Stimulated activated naive B cell treated with anti-CD40 and anti-IgM and Interleukin-4, amounts not matched to agents 10 μg/mL and 1 μg/mL and 100 μg/mL, for 72 hours (primary cell): ENCODE measurements around the gene FUT3.
A peak's percentile ranks its signal among the peaks of the same experiment; 100 is the strongest.

Source experiments
- ATAC-seq, 2 donors: fragments of 150-1000 bp; cut with Tn5 transposase; replicated peaks; 2 replicates each; pipeline ENCODE4 v1.10.0; 2021; ENCODE audit warnings: moderate library complexity in 1 of 2
- DNase-seq: peaks from one replicate; pipeline ENCODE4 v3.0.0; 2021
- H3K27ac Mint-ChIP-seq: one replicate; pipeline ENCODE4 v1.8.0; 2022; ENCODE audit warnings: mild to moderate bottlenecking, mixed read lengths
- H3K27me3 Mint-ChIP-seq, 2 donors: one replicate each; pipeline ENCODE4 v1.8.0; 2022; ENCODE audit warnings: mixed read lengths in 2 of 2
- H3K36me3 Mint-ChIP-seq, 2 donors: one replicate each; pipeline ENCODE4 v1.8.0; 2022; ENCODE audit warnings: mixed read lengths in 2 of 2, mild to moderate bottlenecking in 1 of 2
- H3K4me1 Mint-ChIP-seq, 2 donors: one replicate each; pipeline ENCODE4 v1.8.0; 2022; ENCODE audit warnings: mixed read lengths in 2 of 2, mild to moderate bottlenecking in 1 of 2
- H3K4me3 Mint-ChIP-seq, 2 donors: one replicate each; pipeline ENCODE4 v1.8.0; 2022; ENCODE audit warnings: mild to moderate bottlenecking in 2 of 2, mixed read lengths in 2 of 2, moderate library complexity in 1 of 2
- H3K9me3 Mint-ChIP-seq, 2 donors: one replicate each; pipeline ENCODE4 v1.8.0; 2022; ENCODE audit warnings: mixed read lengths in 2 of 2, mild to moderate bottlenecking in 1 of 2

The FUT3 gene

DNA sequence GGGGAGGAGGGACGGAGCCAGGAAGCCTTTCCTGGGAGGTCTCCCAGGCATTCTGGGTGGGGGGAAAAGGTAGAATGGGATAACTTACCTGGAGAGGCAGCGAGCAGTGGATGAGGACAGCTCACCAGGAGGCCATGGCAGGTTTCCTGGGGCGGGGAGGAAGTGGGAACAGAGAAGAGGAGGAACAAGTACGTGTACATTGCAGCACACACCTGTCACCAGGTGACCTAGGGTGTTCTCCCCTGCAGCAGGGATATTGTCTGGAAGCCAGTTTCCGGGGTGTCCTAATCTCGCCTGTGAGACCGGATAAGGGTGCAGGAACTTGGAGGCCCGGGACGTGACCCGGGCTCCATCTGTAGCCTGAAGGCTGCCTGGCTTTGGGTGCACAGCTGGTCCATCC, at the start of gene FUT3:
FUT3 (minus strand) TSS at position 148 of the 400 bp plus-strand sequence.
- DNase-seq = no peak
- H3K4me3 Mint-ChIP-seq = no peak within 1 kb of the TSS
- no peaks in the 10 kb centered on the region for H3K4me1 Mint-ChIP-seq
- no peaks in the 10 kb centered on the region for H3K36me3 Mint-ChIP-seq
- no peak for ATAC-seq
- no peak within 1 kb of the TSS for H3K27ac Mint-ChIP-seq
- H3K9me3 Mint-ChIP-seq = no peaks in the 10 kb centered on the region
- peaks cover 6 to 7% of the 10 kb centered on the region in 2 donors for H3K27me3 Mint-ChIP-seq

DNA sequence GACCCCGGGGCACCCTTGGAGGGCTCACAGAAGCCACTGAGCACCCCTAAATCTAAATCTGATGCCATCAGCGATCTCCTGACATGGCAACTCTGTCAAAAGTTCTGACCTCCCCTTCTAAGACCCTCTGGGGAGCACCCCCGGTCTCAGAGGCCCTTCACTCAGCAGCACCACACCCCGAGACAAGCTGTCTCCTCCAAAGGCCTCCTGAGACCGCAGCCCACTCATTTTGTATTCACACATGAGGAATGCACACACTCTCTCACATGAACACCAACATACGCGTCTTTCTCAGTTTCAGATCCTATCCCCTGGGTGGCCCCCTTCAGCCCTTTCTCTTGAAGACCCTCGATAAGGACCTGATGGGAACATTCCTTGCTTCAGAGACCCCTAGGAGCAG, 49.7 kb upstream of the FUT3 start:
- peaks cover 25 to 29% of the 10 kb centered on the region in 2 donors for H3K36me3 Mint-ChIP-seq
- no peak overlapping the region for H3K4me3 Mint-ChIP-seq
- H3K9me3 Mint-ChIP-seq = no peaks in the 10 kb centered on the region
- no peak for DNase-seq
- ATAC-seq = no peak
- H3K4me1 Mint-ChIP-seq = peaks cover 20 to 50% of the 10 kb centered on the region in 2 donors
- H3K27me3 Mint-ChIP-seq = no peaks in the 10 kb centered on the region
- peak overlapping the region; percentile 69 for H3K27ac Mint-ChIP-seq

DNA sequence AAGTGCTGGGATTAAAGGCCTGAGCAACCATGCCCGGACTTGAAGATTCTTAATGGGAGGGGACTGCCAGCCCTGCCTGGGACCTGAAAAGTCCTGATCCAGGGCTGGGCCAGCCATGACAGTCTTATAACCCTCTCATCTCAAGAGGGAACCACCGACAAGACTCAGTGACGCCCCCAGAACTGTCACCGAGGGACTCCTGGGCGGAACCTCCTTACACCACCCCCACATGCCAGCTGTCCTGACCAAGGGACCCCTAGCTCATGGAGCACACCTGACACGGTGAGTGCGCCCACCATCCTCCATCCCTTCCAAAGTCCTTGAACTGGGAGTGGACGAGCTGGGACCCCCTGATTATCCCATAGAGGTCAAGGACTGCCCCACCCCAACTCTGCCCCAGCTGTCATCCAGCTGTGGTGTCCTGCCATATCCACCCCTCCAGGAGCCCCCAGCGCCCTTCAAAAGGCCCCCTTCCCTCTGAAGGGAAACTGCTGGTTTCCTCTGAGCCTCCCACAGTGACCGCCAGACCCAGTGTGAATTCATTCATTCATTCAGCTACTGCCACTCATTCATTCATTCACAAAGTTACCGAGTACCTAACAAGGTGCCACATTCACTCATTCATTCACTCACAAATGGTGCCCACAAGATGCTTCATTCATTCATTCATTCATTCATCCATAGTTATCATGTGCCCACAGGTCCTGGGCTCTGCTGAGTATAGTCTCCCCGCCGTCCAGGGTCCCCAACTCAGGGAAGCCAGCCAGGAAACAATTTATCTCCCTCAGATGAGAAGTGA, 48.7 kb upstream of the FUT3 start:
- H3K27me3 Mint-ChIP-seq = no peaks in the 10 kb centered on the region
- peaks cover 33 to 34% of the 10 kb centered on the region in 2 donors for H3K36me3 Mint-ChIP-seq
- DNase-seq = no peak
- no peak overlapping the region for H3K4me3 Mint-ChIP-seq
- ATAC-seq = no peak
- peaks cover 22 to 43% of the 10 kb centered on the region in 2 donors for H3K4me1 Mint-ChIP-seq
- H3K27ac Mint-ChIP-seq = no peak overlapping the region
- H3K9me3 Mint-ChIP-seq = no peaks in the 10 kb centered on the region

DNA sequence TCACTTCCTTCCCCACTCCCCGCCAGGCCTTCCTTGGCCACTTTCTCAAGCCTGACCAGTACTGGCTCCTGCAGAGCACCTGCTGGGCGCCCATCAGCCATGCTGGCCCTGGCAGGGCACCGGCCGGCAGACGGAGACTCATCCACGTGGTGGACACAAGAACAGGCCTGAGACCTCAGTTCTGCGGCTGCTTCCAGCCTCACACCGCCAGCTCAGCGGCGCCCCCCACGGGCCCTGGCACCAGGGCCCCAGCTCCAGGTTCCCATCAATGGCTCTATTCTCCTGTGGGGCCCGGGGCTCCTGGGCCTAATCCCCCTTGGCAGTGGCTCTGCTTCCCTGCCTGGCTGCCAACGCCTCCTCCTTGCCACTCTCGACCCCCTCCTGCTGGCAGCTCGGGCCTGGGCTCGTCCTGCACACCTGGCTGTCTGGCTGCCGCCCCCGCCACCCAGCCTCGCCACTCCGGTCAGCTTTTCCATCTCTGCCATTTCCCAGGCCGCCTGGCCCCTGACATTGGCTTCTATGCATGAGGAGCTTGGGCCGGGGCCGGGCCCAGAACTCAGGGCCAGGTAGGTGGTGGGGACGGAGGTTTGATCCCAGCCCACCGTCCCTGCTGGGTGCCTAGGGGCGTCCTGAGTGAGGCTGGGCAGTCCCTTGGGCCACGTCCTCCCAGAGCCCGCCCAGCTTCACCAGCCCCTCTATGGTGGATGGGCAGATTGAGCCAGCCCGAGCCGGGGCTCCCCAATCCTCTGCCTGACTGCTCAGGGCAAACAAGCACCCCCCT, 46.1 kb upstream of the FUT3 start:
- H3K4me3 Mint-ChIP-seq = no peak overlapping the region
- DNase-seq (no peak), ATAC-seq (no peak)
- peaks cover 28 to 30% of the 10 kb centered on the region in 2 donors for H3K36me3 Mint-ChIP-seq
- H3K4me1 Mint-ChIP-seq = peaks cover 15 to 32% of the 10 kb centered on the region in 2 donors
- H3K27ac Mint-ChIP-seq = no peak overlapping the region
- H3K27me3 Mint-ChIP-seq = peaks cover under 1 to 1% of the 10 kb centered on the region in 2 donors
- no peaks in the 10 kb centered on the region for H3K9me3 Mint-ChIP-seq

DNA sequence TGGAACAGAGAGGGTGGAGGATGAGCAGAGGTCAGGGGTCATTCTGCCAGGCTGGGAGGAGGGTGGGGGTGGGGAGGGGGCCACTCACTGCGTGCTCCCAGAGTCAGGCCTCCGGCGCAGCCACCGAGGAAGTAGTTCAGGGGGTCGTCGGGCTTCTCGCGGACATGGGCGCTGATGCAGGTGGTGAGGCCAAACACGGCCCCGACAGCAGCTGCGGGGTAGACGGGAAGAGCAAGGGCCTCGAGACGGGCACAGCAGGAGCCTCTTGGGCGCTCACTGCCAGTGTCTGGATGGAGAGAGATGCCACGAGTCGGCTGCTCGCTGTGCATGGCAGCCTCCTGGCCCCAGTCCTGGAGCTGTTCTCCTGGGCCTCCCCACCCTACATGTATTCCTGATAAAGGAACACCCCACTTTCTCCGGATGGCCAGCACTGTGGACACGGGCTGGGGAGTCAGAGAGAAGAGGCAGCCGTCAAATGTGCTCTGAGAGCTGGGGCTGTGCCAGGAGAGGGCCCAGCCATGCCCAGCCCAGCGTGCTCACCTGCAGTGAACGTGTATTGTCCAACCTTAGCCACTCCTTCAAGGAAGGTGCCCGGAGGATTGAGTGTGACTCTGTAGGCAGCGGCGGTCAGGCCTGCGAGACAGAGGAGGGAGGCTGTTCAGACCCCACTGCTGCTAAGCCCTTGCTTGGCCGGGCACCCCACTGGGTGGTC, 45.3 kb upstream of the FUT3 start:
- no peak overlapping the region for H3K27ac Mint-ChIP-seq
- H3K4me1 Mint-ChIP-seq = peaks cover 17 to 29% of the 10 kb centered on the region in 2 donors
- H3K9me3 Mint-ChIP-seq = no peaks in the 10 kb centered on the region
- no peak for DNase-seq
- peaks cover 28 to 31% of the 10 kb centered on the region in 2 donors for H3K36me3 Mint-ChIP-seq
- peaks cover 8 to 10% of the 10 kb centered on the region in 2 donors for H3K27me3 Mint-ChIP-seq
- ATAC-seq = no peak
- H3K4me3 Mint-ChIP-seq = no peak overlapping the region

DNA sequence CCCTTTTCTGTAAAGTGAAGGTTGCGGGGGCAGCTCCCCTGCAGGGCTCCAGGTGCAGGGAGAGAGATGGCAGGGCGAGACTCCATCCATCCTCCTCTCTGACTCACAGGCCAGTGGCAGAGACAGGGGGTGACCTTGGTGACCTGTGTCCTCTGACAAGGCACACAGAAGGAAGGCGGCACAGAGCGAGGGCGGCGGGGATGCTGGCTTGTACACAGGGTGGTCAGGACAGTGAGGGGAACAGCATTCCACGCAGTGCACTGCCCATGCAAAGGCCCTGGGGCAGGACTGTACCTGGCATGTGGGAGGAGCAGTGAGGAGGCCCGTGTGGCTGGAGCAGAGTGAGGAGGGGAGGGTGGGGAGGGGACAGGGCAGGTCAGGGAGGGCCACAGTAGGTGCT, 44.6 kb upstream of the FUT3 start:
- Mint-ChIP-seq H3K27me3 (peaks cover 8 to 11% of the 10 kb centered on the region in 2 donors), H3K27ac (no peak overlapping the region), H3K4me3 (no peak overlapping the region), H3K36me3 (peaks cover 23 to 28% of the 10 kb centered on the region in 2 donors), H3K4me1 (peaks cover 13 to 24% of the 10 kb centered on the region in 2 donors), H3K9me3 (no peaks in the 10 kb centered on the region)
- ATAC-seq (no peak), DNase-seq (no peak)

DNA sequence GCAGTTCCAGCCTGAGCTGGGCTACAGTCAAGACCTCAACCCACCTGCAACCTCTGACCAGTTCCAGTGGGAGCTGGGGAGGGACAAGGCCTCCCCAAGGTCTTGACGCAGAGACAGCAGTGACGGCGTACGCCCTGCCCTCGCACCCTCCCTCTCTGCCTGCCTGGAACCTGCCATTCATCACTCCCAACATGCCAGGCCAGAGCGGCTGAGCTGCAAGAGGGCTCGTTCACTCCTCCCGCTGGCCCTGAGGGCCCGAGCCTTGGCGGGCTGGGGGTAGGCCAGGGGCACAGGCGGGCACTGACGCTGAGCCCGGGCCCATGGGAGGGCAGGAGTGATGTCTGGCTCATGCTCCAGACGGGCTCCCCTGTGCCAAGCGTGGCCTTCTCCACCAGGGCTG, 44.2 kb upstream of the FUT3 start:
- Mint-ChIP-seq H3K36me3 (peaks cover 22 to 27% of the 10 kb centered on the region in 2 donors), H3K27me3 (peaks cover 8 to 11% of the 10 kb centered on the region in 2 donors), H3K9me3 (no peaks in the 10 kb centered on the region), H3K4me1 (peaks cover 13 to 22% of the 10 kb centered on the region in 2 donors), H3K27ac (no peak overlapping the region), H3K4me3 (no peak overlapping the region)
- ATAC-seq (no peak), DNase-seq (no peak)

DNA sequence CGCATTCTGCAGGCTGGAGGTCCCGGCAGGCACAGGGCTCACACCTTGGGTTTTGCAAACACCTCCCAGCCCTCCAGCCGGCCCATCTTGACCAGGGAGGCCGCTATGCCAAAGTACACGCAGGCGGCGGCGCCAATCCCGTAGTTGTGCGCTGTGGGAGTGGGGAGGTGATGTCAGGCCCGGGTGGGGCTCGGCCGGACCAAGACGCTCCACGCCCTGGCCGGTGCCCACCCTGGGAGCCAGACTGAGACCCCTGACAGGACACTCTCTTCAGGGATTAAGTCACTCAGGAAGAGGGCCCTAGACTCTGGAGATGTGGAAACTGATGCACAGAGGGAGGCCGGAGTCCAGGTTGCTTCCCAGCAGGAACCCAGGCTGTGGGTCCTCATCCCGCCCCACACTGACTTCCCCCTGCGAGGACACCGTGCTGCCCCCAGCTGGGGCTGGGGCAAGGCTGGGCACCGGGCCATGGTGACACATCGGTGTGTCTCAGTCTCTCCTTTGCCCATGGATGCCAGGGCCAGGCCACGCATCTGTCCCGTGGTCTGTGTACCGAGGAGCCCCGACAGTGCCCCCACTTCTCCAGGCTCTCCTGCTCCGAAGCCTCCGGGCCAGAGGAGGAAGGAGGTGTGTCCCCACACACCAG, 43.6 kb upstream of the FUT3 start:
- H3K4me1 Mint-ChIP-seq = peaks cover 8 to 17% of the 10 kb centered on the region in 2 donors
- DNase-seq = no peak
- H3K4me3 Mint-ChIP-seq = no peak overlapping the region
- no peak for ATAC-seq
- peaks cover 10 to 16% of the 10 kb centered on the region in 2 donors for H3K27me3 Mint-ChIP-seq
- H3K9me3 Mint-ChIP-seq = no peaks in the 10 kb centered on the region
- peaks cover 16 to 22% of the 10 kb centered on the region in 2 donors for H3K36me3 Mint-ChIP-seq
- H3K27ac Mint-ChIP-seq = no peak overlapping the region

DNA sequence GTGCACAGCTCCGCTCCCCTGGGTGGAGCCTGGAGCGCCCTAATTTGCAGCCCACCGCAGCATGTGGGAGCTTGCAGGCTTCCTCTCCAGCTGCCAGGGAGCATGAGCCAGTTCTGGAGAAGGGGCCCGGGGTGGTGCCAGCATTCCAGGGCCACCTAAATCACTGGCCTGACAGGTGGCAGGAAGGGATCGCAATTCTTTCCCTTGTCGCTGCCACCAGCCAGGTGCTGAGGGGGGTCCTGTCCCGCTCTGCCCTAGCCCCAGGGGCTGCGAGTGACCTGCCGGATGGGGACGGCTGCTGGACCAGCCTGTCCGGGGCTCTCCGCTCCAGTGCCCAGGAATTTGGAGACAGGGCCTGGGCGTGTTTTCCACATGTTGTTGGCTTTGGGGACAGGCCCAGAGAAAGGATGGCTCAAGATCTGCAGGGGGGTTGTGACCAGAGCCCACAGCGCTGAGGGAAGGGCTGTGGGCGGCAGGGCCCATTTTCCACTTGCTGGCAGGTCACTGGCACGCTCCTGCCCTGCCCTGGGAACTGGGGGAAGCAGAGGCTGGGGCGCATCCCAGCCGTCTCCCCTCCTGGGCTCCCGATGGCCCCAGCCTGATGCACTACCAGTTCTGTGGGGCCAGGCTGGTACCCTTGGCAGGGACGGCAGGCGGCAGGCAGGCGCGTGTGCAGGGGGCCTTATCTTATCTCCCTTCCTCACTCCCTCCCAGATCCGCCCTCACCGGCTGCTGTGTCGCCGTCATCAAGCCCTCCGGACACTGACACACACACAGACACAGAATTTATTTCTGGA, 42.9 kb upstream of the FUT3 start:
- peaks cover 16 to 23% of the 10 kb centered on the region in 2 donors for H3K27me3 Mint-ChIP-seq
- no peak for ATAC-seq
- H3K4me1 Mint-ChIP-seq = peaks cover 8 to 16% of the 10 kb centered on the region in 2 donors
- peaks cover 15 to 20% of the 10 kb centered on the region in 2 donors for H3K36me3 Mint-ChIP-seq
- no peak overlapping the region for H3K27ac Mint-ChIP-seq
- H3K9me3 Mint-ChIP-seq = no peaks in the 10 kb centered on the region
- H3K4me3 Mint-ChIP-seq = no peak overlapping the region
- DNase-seq = no peak

DNA sequence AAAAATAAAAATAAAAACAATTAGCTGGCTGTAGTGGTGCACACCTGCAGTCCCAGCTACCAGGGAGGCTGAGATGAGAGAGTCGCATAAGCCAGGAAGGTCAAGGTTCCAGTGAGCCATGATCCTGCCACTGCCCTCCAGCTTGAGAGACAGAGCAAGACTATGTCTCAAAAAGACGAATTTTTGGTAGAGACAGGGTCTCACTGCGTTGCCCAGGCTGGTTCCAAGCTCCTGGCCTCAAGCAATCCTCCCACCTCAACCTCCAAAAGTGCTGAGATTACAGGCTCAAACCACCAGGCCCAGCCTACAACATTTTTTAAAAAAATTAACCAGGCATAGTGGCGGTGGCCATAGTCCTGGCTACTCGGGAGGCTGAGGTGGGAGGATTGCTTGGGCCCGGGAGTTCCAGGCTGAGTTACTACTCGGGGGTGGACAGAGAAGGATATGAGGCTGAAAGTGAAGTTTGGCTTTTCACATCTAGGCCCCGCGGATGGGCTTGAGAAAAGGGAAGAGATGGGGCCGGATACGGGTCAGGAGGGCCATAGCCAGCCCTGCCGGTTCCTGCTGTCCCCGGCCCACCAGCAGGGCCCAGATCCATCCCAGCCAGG, 42.2 kb upstream of the FUT3 start:
- H3K9me3 Mint-ChIP-seq = no peaks in the 10 kb centered on the region

DNA sequence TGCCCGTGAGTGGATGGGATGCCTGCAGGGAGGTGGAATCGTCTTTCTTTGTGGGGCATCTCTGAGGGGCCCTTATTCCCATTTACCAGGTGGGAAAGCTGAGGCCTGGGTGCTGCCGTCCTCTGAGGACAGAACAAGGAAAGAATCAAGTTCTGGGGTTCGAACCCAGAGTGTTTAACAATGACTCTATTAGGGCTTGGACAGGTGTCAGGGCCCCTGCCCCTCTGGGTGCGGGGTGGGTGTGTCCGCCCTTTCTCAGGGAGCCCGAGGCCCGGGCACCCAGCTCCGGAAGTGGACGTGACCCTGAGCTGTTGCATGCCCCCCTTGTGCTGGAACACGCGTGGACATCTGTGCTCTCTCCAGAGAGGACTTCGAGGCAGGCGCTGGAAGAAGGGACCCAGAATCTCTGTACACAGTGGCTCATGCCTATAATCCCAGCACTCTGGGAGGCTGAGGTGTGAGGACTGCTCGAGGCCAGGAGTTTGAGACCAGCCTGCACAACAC, 41.6 kb upstream of the FUT3 start:
- ATAC-seq (no peak), DNase-seq (no peak)
- Mint-ChIP-seq H3K9me3 (no peaks in the 10 kb centered on the region), H3K27me3 (peaks cover 20 to 28% of the 10 kb centered on the region in 2 donors), H3K4me1 (peaks cover 5 to 7% of the 10 kb centered on the region in 2 donors), H3K36me3 (peaks cover 10 to 15% of the 10 kb centered on the region in 2 donors), H3K4me3 (no peak overlapping the region), H3K27ac (no peak overlapping the region)

More for the DNA sequence above, 42.2 kb upstream of the FUT3 start:
- DNase-seq = no peak
- Mint-ChIP-seq H3K36me3 (peaks cover 15 to 20% of the 10 kb centered on the region in 2 donors), H3K27ac (no peak overlapping the region), H3K4me3 (no peak overlapping the region), H3K4me1 (peaks cover 8 to 13% of the 10 kb centered on the region in 2 donors), H3K27me3 (peaks cover 20 to 28% of the 10 kb centered on the region in 2 donors)
- ATAC-seq = no peak

DNA sequence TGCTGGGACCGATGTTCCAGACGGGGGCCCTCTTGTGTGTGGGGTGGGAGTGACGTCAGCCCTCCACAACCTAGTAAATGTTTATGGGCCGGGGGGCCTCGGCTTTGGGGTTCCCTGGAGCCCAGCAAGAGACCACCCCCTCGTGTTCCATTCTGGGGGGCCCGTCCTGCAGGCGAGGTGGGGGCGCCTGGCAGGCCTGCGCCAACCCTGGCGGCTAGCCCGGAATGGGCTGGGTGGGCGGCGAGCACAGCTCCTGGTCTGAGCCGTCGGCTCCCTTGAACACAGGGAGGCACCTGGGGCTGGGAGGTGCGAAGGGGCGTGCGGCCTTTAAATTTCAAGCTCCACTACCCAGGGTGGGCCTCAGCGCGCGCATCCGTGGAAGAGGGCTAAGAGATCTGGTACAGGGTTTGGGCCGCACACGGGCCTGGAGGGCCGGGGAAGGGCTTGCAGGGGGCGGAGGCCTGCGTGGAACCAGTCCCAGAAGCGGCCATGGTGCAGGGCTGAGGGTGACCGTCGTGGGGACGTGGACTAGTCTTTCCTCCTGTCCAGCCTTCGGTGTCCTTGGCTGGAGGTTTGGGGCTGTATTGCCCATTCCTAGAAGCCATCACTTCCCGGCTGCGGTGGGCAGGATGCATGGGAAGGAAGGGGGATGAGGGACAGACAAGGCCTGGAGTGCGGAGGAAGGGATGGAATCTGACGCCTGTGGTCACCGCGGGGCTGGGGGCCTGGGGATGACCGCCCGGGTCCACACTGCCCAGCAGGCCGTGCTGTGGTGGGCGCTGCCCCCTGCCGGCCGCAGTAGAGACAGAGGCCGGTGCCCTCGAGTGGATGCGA, 40.9 kb upstream of the FUT3 start:
- H3K4me3 Mint-ChIP-seq = peak overlapping the region in 1 of 2 donors; percentile 58
- H3K27ac Mint-ChIP-seq = peak overlapping the region; percentile 90
- no peak for DNase-seq
- peaks cover 20 to 28% of the 10 kb centered on the region in 2 donors for H3K27me3 Mint-ChIP-seq
- H3K36me3 Mint-ChIP-seq = peaks cover 10 to 14% of the 10 kb centered on the region in 2 donors
- H3K9me3 Mint-ChIP-seq = no peaks in the 10 kb centered on the region
- peak; percentile 63 to 72 for ATAC-seq
- H3K4me1 Mint-ChIP-seq = peaks cover 5 to 7% of the 10 kb centered on the region in 2 donors
